Fibroblast of lung (primary cell): Measurements from ENCODE around the gene STK32C. TPM values are rescaled to one million over a fixed set of nuclear protein-coding genes. Genes with fewer than 3 reads are reported as not detected.
"Not testable (repeated sequence)": the region's sequence is repeated elsewhere in the genome, so short reads cannot be mapped to it uniquely, and the experiment has no call there.

Experiments used
- DNase-seq, 2 donors: peaks; one replicate each; pipeline versions ENCODE4 v3.0.0 to v3.0.0-alpha.2; 2010; ENCODE audit warnings: low read depth in 2 of 2
- H2AFZ ChIP-seq: 2 replicates; pipeline ENCODE4 v1.5.1; 2012; ENCODE audit warnings: low read length, control low read depth, inconsistent platforms
- H3K27ac ChIP-seq: 2 replicates; pipeline ENCODE4 v1.5.1; 2011; ENCODE audit warnings: low read length, control low read depth; ENCODE audit not compliant: insufficient read depth
- H3K27me3 ChIP-seq: 2 replicates; pipeline ENCODE4 v1.5.1; 2011; ENCODE audit warnings: mild to moderate bottlenecking, low read length; ENCODE audit not compliant: control insufficient read depth, insufficient read depth
- H3K36me3 ChIP-seq: 2 replicates; pipeline ENCODE4 v1.5.1; 2011; ENCODE audit warnings: low read length; ENCODE audit not compliant: control insufficient read depth, insufficient read depth
- H3K4me1 ChIP-seq: 2 replicates; pipeline ENCODE4 v1.5.1; 2011; ENCODE audit warnings: low read length; ENCODE audit not compliant: control insufficient read depth, insufficient read depth; ENCODE audit errors: extremely low read depth
- H3K4me2 ChIP-seq: 2 replicates; pipeline ENCODE4 v1.5.1; 2011; ENCODE audit warnings: low read length, control low read depth; ENCODE audit not compliant: insufficient read depth; ENCODE audit errors: extremely low read depth
- H3K4me3 ChIP-seq, 4 experiments: fragments of 200-600 bp in 1 of 4; sonication (generic) in 1 of 4; replicated peaks in 1 of 4; 2 replicates each; pipeline ENCODE4 v1.5.1; 2011 to 2016; ENCODE audit warnings: low read length in 4 of 4, low read depth in 3 of 4, mild to moderate bottlenecking in 3 of 4, control low read depth in 2 of 4, inconsistent platforms in 1 of 4, mixed read lengths in 1 of 4; ENCODE audit not compliant: insufficient read depth in 1 of 4; ENCODE audit errors: control extremely low read depth in 1 of 4
- H3K79me2 ChIP-seq: 2 replicates; pipeline ENCODE4 v1.5.1; 2012; ENCODE audit warnings: mild to moderate bottlenecking, low read length, inconsistent platforms; ENCODE audit not compliant: control insufficient read depth, insufficient read depth
- H3K9ac ChIP-seq: 2 replicates; pipeline ENCODE4 v1.5.1; 2011; ENCODE audit warnings: mild to moderate bottlenecking, low read length, control low read depth; ENCODE audit not compliant: insufficient read depth
- H3K9me3 ChIP-seq: 2 replicates; pipeline ENCODE4 v1.5.1; 2012; ENCODE audit warnings: low read depth, low read length; ENCODE audit not compliant: control insufficient read depth, insufficient read depth
- H4K20me1 ChIP-seq: 2 replicates; pipeline ENCODE4 v1.5.1; 2011; ENCODE audit warnings: low read length; ENCODE audit not compliant: control insufficient read depth, insufficient read depth; ENCODE audit errors: extremely low read depth
- EZH2 ChIP-seq: IDR thresholded peaks from 2 replicates; pipeline ENCODE4 v1.5.1; 2012; ENCODE audit warnings: low read length, control low read depth, mild to moderate bottlenecking; ENCODE audit errors: missing control alignments
- polyA plus RNA-seq, 2 donors: library from polyadenylated mRNA; depleted of rRNA in 1 of 2; stranded (reverse) in 1 of 2; unstranded in 1 of 2; fragments of >200 nt; gene quantifications; 2 replicates each; pipeline ENCODE4 v1.2.1, GENCODE V29; 2011 to 2012; ENCODE audit warnings: missing spikeins in 1 of 2
- total RNA-seq: library from RNA; depleted of rRNA; stranded (reverse); fragments of >200 nt; gene quantifications from 2 replicates; pipeline ENCODE4 v1.2.1, GENCODE V29; 2014
- TF ChIP-seq, protein P1 (sequence below), 2 donors: IDR thresholded peaks in 1 of 2; conservative IDR thresholded peaks in 1 of 2; 1 replicate in 1 of 2; 2 replicates in 1 of 2; pipeline ENCODE4 v1.5.1; 2011 to 2012; ENCODE audit warnings: low read length in 2 of 2, control low read depth in 1 of 2, inconsistent platforms in 1 of 2, low read depth in 1 of 2, mild to moderate bottlenecking in 1 of 2

STK32C gene
- total and polyA plus RNA-seq, 2 donors (not counting 1 experiment from before 2014, with no cell fraction given): 4.4 to 21.5 TPM

DNA sequence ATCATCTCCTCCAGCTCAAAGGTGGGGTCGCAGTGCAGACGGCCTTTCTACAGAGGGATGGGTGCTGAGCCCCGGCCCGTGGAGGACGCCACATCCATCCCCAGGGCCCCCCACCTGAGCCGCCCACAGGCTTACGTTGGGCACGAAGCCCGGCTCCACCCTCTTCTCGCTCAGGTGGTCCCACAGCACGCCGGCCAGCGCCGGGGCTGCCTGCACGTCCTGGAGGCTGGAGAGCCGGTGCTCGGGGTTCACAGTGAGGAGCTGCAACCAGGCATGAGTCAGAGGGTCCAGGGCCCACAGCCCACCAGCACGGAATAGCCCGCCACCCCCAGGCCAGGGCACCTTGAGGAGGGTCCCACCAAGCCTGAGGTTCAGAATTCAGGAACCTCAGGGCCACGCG lies 85.0 kb downstream of the STK32C start:
- Histone ChIP-seq H2AFZ (no peak overlapping the region), H3K9me3 (no peaks in the 10 kb centered on the region), H3K4me3 (no peak overlapping the region), H3K36me3 (no peaks in the 10 kb centered on the region), H3K27me3 (no peaks in the 10 kb centered on the region), H4K20me1 (no peaks in the 10 kb centered on the region), H3K27ac (no peak overlapping the region), H3K79me2 (no peaks in the 10 kb centered on the region), H3K4me1 (no peaks in the 10 kb centered on the region), H3K9ac (no peak overlapping the region), H3K4me2 (no peak overlapping the region)
- TF ChIP-seq, protein P1, sequence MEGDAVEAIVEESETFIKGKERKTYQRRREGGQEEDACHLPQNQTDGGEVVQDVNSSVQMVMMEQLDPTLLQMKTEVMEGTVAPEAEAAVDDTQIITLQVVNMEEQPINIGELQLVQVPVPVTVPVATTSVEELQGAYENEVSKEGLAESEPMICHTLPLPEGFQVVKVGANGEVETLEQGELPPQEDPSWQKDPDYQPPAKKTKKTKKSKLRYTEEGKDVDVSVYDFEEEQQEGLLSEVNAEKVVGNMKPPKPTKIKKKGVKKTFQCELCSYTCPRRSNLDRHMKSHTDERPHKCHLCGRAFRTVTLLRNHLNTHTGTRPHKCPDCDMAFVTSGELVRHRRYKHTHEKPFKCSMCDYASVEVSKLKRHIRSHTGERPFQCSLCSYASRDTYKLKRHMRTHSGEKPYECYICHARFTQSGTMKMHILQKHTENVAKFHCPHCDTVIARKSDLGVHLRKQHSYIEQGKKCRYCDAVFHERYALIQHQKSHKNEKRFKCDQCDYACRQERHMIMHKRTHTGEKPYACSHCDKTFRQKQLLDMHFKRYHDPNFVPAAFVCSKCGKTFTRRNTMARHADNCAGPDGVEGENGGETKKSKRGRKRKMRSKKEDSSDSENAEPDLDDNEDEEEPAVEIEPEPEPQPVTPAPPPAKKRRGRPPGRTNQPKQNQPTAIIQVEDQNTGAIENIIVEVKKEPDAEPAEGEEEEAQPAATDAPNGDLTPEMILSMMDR (conservative IDR thresholded peaks at IDR 0.05 in 1 of 2, IDR thresholded peaks at IDR 0.05 in 1 of 2; ENCODE audit: low read depth in 1 of 2, low read length in 2 of 2): no peak
- no peak for TF ChIP-seq EZH2
- DNase-seq: no peak

DNA sequence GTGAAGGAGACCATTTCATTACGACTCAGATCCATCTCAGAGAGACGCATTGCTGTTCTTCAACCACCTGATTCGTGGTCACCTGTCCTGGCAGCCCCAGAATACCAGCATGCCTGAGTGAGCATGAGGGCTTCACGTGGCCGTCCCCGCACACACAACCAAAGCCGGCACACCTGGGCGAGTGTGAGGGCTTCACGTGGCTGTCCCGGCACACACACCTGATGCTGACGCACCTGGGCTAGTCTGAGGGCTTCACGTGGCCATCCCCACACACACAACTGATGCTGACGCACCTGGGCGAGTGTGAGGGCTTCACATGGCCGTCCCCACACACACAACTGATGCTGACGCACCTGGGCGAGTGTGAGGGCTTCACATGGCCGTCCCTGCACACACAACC lies 86.8 kb downstream of the STK32C start:
- H3K4me3 ChIP-seq, H2AFZ ChIP-seq, DNase-seq, H3K36me3 ChIP-seq, H3K9ac ChIP-seq, H3K27me3 ChIP-seq, H3K4me2 ChIP-seq, H3K9me3 ChIP-seq, H3K4me1 ChIP-seq, H4K20me1 ChIP-seq, H3K79me2 ChIP-seq, H3K27ac ChIP-seq: not testable (repeated sequence)

DNA sequence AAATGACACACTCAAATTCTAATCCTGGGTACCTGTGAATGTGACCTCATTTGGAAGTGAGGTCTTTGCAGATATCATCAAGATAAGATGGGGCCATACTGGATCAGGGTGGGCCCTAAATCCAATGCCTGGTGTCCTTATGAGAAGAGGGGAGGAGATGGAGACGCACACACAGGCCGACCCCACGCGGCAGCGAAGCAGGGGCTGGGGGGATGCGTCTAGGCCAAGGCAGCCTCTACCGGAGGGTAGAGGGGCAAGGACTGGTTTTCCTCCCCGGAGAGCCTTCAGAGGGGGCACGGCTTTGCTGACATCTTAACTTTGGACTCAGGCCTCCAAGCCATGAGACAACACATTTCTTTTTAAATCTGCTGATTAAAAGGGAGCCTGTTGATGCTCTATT lies 87.7 kb downstream of the STK32C start:
- Histone ChIP-seq H3K4me2 (no peak overlapping the region), H3K4me1 (no peaks in the 10 kb centered on the region), H3K36me3 (no peaks in the 10 kb centered on the region), H3K27me3 (no peaks in the 10 kb centered on the region), H3K9ac (no peak overlapping the region), H4K20me1 (no peaks in the 10 kb centered on the region), H2AFZ (no peak overlapping the region), H3K27ac (no peak overlapping the region), H3K9me3 (no peaks in the 10 kb centered on the region), H3K79me2 (no peaks in the 10 kb centered on the region), H3K4me3 (no peak overlapping the region)
- DNase-seq: no peak
- TF ChIP-seq, protein P1 (conservative IDR thresholded peaks at IDR 0.05 in 1 of 2, IDR thresholded peaks at IDR 0.05 in 1 of 2; ENCODE audit: low read depth in 1 of 2, low read length in 2 of 2): no peak
- TF ChIP-seq EZH2: no peak
